Gastrocnemius medialis (tissue), 4 donors: Measurements from ENCODE around the gene AJUBA.

Source experiments
- POLR2A ChIP-seq, 2 donors: fragments of 450-650 bp; IDR thresholded peaks; one replicate each; pipeline ENCODE4 v1.6.1; 2017; ENCODE audit warnings: antibody characterized with exemption in 2 of 2, mild to moderate bottlenecking in 2 of 2, moderate library complexity in 2 of 2
- TF ChIP-seq, protein P1 (sequence below), 5 experiments: fragments of 450-650 bp in 3 of 5; fragments of 200-600 bp in 2 of 5; sonication (generic) in 2 of 5; IDR thresholded peaks in 4 of 5; conservative IDR thresholded peaks in 1 of 5; 1 replicate in 4 of 5; 2 replicates in 1 of 5; pipeline ENCODE4 v1.5.1; 2016 to 2019; ENCODE audit warnings: antibody characterized with exemption in 5 of 5, mild to moderate bottlenecking in 3 of 5, moderate library complexity in 3 of 5

- TF ChIP-seq, protein P1, sequence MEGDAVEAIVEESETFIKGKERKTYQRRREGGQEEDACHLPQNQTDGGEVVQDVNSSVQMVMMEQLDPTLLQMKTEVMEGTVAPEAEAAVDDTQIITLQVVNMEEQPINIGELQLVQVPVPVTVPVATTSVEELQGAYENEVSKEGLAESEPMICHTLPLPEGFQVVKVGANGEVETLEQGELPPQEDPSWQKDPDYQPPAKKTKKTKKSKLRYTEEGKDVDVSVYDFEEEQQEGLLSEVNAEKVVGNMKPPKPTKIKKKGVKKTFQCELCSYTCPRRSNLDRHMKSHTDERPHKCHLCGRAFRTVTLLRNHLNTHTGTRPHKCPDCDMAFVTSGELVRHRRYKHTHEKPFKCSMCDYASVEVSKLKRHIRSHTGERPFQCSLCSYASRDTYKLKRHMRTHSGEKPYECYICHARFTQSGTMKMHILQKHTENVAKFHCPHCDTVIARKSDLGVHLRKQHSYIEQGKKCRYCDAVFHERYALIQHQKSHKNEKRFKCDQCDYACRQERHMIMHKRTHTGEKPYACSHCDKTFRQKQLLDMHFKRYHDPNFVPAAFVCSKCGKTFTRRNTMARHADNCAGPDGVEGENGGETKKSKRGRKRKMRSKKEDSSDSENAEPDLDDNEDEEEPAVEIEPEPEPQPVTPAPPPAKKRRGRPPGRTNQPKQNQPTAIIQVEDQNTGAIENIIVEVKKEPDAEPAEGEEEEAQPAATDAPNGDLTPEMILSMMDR (IDR thresholded peaks at IDR 0.05 in 4 of 5, conservative IDR thresholded peaks at IDR 0.05 in 1 of 5) = no peak
- no peak for TF ChIP-seq POLR2A (IDR thresholded peaks at IDR 0.05)
Measured at GRCh38 chr14:23006188-23006534, 23.8 kb upstream of the AJUBA start.
